IPS-20b (cell line): ENCODE data around the gene UGGT2.
"Not testable (repeated sequence)": the region's sequence is repeated elsewhere in the genome, so short reads cannot be mapped to it uniquely, and the experiment has no call there.

Experiments used
- H3K27ac ChIP-seq: one replicate; pipeline ENCODE4 v1.5.1; 2013; ENCODE audit warnings: low read length
- H3K27me3 ChIP-seq: 2 replicates; pipeline ENCODE4 v1.6.1; 2013; ENCODE audit warnings: mild to moderate bottlenecking, low read length, inconsistent platforms; ENCODE audit not compliant: insufficient read depth
- H3K36me3 ChIP-seq: 2 replicates; pipeline ENCODE4 v1.6.1; 2013; ENCODE audit warnings: low read depth, mild to moderate bottlenecking, inconsistent platforms, low read length, moderate library complexity; ENCODE audit not compliant: insufficient read depth
- H3K4me1 ChIP-seq: 2 replicates; pipeline ENCODE4 v1.6.1; 2013; ENCODE audit warnings: mild to moderate bottlenecking, control low read depth, inconsistent platforms, low read length, moderate library complexity; ENCODE audit not compliant: insufficient read depth
- H3K4me3 ChIP-seq: 2 replicates; pipeline ENCODE4 v1.5.1; 2013; ENCODE audit warnings: mild to moderate bottlenecking, low read length, inconsistent platforms
- H3K9ac ChIP-seq: 2 replicates; pipeline ENCODE4 v1.6.1; 2013; ENCODE audit warnings: low read depth, mild to moderate bottlenecking, inconsistent platforms, low read length, moderate library complexity
- H3K9me3 ChIP-seq: 2 replicates; pipeline ENCODE4 v1.6.1; 2013; ENCODE audit warnings: mild to moderate bottlenecking, low read depth, low read length, inconsistent platforms; ENCODE audit not compliant: insufficient read depth

UGGT2 gene

DNA sequence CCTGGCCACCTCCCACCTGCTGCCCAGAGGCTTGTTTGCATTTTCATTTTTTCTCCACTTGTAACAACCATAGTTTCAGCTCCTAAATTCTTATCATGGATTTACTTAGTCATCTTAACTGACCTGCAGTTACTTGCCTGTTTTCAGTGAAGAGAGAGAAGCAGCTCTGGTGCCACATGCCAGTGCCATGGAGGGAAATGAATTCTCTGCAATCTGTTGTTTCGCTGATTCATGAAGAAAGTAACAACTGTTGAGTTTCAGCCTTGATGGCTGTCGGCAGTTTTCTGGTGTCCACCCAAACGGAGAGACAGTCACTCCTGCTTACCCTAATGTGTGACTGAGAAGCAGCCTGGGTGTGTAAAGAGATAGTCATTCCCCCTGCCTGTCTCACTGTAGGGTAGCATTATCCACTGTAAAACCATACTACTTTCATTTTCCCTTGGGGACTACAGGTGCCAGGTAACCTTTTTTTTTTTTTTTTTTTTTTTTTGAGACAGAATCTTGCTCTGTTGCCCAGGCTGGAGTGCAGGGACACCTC, 260.1 kb downstream of the UGGT2 start:
- Histone ChIP-seq H3K27me3 (no peaks in the 10 kb centered on the region), H3K36me3 (peaks cover 24% of the 10 kb centered on the region), H3K9ac (no peak overlapping the region), H3K27ac (no peak overlapping the region), H3K4me1 (no peaks in the 10 kb centered on the region), H3K9me3 (no peaks in the 10 kb centered on the region), H3K4me3 (no peak overlapping the region)

DNA sequence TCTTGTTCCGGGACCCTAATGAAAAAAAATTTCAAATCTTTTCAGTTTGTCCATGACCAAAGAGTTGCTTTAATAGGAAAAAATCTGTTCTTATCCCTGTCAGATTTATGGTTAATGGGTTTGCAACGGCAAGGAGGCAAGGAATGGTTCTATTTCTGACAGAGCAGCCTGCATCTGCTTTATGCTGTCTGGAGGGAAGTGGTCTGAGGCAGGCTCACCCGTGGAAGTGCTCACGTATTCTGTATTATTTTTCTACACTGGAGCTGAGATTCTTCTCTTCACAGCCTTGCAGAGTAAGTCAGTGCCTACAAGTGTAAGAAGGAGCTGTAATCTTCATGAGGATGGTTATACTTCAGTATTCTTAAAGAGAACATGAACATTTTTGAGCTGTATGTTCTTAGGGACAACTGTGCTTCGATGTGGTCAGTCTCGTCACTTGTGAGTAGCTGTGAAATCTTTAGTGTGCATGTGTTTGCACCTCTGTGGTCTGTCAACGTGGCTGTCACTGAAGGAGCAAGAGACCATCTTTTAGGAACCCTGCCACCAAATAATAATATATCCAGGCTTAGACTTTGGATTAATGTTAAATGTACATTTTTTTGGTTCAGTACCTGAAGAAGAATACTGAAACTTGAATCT, 262.0 kb downstream of the UGGT2 start:
- no peaks in the 10 kb centered on the region for H3K9me3 ChIP-seq
- no peaks in the 10 kb centered on the region for H3K27me3 ChIP-seq
- H3K27ac ChIP-seq: no peak overlapping the region
- peaks cover 28% of the 10 kb centered on the region for H3K36me3 ChIP-seq
- H3K4me1 ChIP-seq: no peaks in the 10 kb centered on the region
- H3K4me3 ChIP-seq: no peak overlapping the region
- no peak overlapping the region for H3K9ac ChIP-seq

DNA sequence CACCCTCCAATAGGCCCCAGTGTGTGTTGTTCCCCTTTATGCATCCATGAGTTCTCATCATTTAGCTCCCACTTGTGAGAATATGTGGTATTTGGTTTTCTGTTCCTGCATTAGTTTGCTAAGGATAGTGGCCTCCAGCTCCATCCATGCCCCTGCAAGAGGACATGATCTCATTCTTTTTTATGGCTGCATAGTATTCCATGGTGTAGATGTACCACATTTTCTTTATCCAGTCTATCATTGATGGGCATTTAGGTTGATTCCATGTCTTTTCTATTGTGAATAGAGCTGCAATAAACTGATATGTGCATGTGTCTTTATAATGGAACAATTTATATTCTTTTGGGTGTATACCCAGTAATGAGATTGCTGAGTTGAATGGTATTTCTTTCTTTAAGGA, 263.9 kb downstream of the UGGT2 start:
- not testable (repeated sequence) for H3K9ac ChIP-seq, H3K4me3 ChIP-seq
- peaks cover 28% of the 10 kb centered on the region for H3K36me3 ChIP-seq

DNA sequence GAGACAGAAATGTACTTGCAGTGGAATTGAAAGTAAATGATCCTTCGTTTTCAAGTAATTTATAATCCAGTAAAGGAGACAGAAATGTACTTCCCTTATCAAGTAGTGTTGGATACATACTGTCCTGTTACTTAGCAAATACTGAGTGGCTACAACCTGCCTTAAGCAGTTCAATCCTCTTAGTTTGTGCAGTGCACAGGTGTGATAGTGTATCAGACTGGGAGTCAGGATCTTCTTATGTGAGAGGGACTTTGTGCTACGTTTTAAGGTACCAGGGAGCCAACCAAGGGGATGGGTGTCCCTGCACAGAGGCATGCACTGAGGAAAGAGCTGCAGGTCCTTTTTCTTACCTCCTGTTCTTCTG, 265.1 kb downstream of the UGGT2 start:
- Histone ChIP-seq H3K4me3 (no peak overlapping the region), H3K27me3 (no peaks in the 10 kb centered on the region), H3K36me3 (peaks cover 27% of the 10 kb centered on the region)

More for the DNA sequence above, 263.9 kb downstream of the UGGT2 start:
- not testable (repeated sequence) for H3K4me1 ChIP-seq, H3K9me3 ChIP-seq, H3K27ac ChIP-seq, H3K27me3 ChIP-seq

DNA sequence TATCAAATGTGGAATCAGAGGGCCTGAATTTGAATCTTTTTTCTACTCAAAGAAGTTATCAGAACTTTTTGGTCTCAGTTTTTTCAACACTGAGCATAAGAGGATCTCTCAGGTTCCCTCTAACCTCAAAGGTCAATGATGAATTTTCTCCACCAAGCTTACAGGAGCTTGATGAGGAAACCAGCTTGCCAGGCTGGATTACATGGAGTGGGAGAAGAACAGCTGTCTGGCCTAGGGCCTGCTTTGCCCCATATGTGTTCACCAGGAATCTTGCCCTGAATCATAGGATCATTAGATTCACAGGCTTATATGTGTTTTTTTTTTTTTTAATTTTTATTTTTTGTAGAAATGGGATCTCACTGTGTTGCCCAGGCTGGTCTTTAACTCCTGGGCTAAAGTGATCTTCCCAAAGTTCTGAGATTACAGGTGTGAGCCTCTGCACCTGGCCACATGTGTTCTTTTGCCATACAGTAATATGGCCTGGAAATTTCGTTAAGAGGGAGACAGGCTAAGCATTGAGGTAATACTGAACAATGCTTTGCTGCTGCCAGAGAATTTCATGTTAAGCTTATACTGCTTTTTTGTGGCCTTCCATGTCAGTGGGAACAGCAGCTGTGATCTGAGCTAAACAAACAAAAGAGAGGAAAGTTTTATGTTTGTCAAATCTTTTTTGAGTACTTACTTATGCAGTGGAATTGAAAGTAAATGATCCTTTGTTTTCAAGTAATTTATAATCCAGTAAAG, 265.7 kb downstream of the UGGT2 start:
- Histone ChIP-seq H3K4me1 (no peaks in the 10 kb centered on the region), H3K4me3 (no peak overlapping the region), H3K36me3 (peaks cover 21% of the 10 kb centered on the region), H3K9me3 (no peaks in the 10 kb centered on the region), H3K27ac (no peak overlapping the region), H3K9ac (no peak overlapping the region), H3K27me3 (no peaks in the 10 kb centered on the region)

More for the DNA sequence above, 265.1 kb downstream of the UGGT2 start:
- Histone ChIP-seq H3K27ac (no peak overlapping the region), H3K9ac (no peak overlapping the region), H3K4me1 (no peaks in the 10 kb centered on the region), H3K9me3 (no peaks in the 10 kb centered on the region)

DNA sequence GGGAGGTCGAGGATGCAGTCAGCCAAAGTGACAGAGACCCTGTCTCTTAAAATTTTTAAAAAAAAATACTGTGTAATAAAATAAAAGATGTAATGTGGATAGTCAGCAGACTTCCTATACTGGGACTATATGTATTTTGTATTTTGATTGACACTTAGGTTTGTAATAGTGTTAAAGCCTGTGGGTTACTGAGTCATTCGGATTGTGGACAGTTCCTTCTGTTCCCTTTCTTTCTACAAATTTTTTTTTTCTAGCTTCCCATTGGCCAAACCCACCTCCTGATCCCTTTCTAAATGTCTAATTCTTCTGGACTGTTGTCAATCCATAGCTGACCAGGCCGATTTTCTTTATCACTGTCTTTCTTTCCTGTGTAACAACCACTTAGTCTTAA, 268.3 kb downstream of the UGGT2 start:
- no peak overlapping the region for H3K9ac ChIP-seq

DNA sequence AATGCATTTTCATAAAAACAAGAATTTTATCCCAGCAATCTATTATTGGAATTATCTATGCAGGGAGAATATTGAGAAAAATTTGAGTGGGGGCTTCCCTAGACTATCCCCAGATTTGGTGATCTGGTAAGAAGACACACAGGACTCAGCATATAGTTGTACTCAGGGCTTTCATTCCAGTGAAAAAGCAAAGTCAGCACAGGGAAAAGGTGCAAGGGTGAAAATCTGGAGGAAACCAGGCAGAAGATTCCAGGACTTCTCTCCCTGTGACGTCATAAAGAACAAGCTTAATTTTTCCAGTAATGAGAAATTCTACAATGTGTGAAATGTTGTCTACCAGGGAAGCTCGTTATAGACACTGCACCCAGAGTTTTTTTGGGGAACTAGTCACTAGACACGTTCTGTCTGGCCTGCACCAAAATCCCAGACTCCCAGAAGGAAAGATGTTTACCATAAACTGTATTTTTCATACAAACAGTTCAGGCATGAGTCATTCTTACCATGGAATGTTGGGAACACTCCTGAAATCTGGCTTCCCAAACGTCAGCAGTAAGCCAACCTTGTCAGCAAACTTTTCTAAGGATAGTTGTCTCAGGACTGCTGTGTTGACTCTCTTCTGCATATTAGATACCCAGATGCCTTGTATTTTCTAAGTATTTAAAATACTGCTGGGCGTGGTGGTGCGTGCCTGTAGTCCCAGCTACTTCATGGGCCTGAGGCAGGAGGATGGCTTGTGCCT, 268.9 kb downstream of the UGGT2 start:
- Histone ChIP-seq H3K36me3 (0 out of 2 replicates have a peak, but pooled peaks cover 4% of the 10 kb centered on the region), H3K9ac (no peak overlapping the region), H3K27me3 (no peaks in the 10 kb centered on the region), H3K9me3 (no peaks in the 10 kb centered on the region), H3K27ac (no peak overlapping the region), H3K4me1 (no peaks in the 10 kb centered on the region), H3K4me3 (no peak overlapping the region)

More for the DNA sequence above, 268.3 kb downstream of the UGGT2 start:
- Histone ChIP-seq H3K4me3 (no peak overlapping the region), H3K4me1 (no peaks in the 10 kb centered on the region), H3K27me3 (no peaks in the 10 kb centered on the region), H3K36me3 (0 out of 2 replicates have a peak, but pooled peaks cover 4% of the 10 kb centered on the region), H3K9me3 (no peaks in the 10 kb centered on the region), H3K27ac (no peak overlapping the region)

DNA sequence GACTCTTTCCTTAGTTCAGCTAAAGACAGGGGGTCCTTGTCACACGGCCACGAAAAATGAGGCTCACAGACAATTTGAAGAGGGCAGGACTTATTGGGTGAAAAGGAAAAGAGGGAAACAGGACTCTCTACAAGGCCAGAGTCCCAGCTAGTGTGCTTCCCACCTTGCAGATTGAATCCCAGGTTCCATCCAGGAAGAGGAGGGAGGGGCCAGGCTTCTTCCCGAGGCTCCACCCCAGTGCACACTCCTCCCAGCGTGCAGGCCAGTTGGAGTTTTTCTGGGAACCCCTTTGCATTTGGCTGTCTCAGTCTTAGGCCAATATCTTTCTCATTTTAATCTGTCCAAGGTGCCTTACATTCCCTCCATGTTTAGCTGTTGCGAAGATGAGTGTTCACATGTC, 269.5 kb downstream of the UGGT2 start:
- H3K9ac ChIP-seq: no peak overlapping the region
- no peak overlapping the region for H3K27ac ChIP-seq
- H3K36me3 ChIP-seq: 0 out of 2 replicates have a peak, but pooled peaks cover 4% of the 10 kb centered on the region
- H3K27me3 ChIP-seq: no peaks in the 10 kb centered on the region
- no peak overlapping the region for H3K4me3 ChIP-seq
- H3K9me3 ChIP-seq: no peaks in the 10 kb centered on the region
- H3K4me1 ChIP-seq: no peaks in the 10 kb centered on the region

DNA sequence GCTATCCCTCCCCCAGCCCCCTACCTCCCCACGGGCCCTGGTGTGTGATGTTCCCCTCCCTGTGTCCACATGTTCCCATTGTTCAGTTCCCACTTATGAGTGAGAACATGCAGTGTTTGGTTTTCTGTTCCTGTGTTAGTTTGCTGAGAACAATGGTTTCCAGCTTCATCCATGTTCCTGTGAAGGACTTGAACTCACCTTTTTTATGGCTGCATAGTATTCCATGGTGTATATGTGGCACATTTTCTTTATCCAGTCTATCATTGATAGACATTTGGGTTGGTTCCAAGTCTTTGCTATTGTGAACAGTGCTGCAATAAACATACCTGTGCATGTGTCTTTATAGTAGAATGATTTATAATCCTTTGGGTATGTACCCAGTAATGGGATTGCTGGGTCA, 271.3 kb downstream of the UGGT2 start:
- not testable (repeated sequence) for H3K9me3 ChIP-seq, H3K27me3 ChIP-seq, H3K27ac ChIP-seq, H3K4me3 ChIP-seq, H3K36me3 ChIP-seq, H3K9ac ChIP-seq, H3K4me1 ChIP-seq

DNA sequence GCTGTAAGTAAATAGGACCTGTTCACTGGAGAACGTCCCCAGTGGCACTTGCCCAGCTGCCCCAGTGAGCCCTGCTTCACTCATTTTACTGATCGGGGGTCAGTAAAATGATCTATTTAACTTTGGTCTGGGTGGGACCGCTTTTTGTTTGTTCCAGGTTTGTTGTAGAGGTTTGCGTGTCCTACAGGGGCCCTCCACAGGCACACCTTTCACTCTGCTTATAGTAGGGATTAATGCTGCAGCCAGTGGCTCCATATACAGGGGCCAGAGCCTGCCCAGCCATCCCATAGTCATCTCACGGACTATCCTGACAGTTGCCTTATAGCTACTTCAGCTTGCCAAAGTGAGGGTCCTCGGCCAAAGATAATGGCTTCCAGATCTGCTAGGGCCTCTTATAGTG, 272.2 kb downstream of the UGGT2 start:
- H3K4me1 ChIP-seq: no peaks in the 10 kb centered on the region
- H3K27me3 ChIP-seq: no peaks in the 10 kb centered on the region
- H3K36me3 ChIP-seq: 0 out of 2 replicates have a peak, but pooled peaks cover 4% of the 10 kb centered on the region
- no peaks in the 10 kb centered on the region for H3K9me3 ChIP-seq
- H3K4me3 ChIP-seq: no peak overlapping the region
- no peak overlapping the region for H3K27ac ChIP-seq
- no peak overlapping the region for H3K9ac ChIP-seq

DNA sequence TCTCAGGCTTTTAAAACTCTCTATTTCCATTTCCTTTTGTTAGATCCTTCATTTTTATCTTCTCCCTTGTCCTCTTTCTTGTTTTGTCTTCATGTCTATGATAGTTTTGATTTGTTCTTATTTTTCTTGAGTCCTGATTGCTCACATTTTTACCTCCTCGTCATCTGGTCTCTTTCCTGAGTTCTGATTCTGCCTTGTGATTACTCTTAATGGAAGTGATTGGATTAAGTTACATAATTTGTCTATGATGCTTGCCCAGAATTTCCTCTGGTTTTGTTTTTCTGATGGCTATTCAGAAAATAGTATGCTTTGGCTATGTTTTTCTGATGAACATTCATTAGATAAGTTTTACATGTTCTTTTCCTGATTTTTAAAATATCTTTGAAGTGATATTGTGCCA, 273.7 kb downstream of the UGGT2 start:
- Histone ChIP-seq H3K4me1 (no peaks in the 10 kb centered on the region), H3K27ac (no peak overlapping the region), H3K4me3 (no peak overlapping the region), H3K36me3 (0 out of 2 replicates have a peak, but pooled peaks cover 4% of the 10 kb centered on the region), H3K27me3 (no peaks in the 10 kb centered on the region), H3K9me3 (no peaks in the 10 kb centered on the region), H3K9ac (no peak overlapping the region)
